Right kidney (tissue), 1 donor: Measurements from ENCODE around the gene SLC2A9.
"Not testable (repeated sequence)": the region's sequence is repeated elsewhere in the genome, so short reads cannot be mapped to it uniquely, and the experiment has no call there.

Experiments used
- DNase-seq: peaks from one replicate; pipeline ENCODE4 v3.0.0-alpha.2; 2016

Gene SLC2A9

GRCh38 chr4:9926586-9926985 is 94.7 kb downstream of the SLC2A9 start:
- DNase-seq = no peak

DNA sequence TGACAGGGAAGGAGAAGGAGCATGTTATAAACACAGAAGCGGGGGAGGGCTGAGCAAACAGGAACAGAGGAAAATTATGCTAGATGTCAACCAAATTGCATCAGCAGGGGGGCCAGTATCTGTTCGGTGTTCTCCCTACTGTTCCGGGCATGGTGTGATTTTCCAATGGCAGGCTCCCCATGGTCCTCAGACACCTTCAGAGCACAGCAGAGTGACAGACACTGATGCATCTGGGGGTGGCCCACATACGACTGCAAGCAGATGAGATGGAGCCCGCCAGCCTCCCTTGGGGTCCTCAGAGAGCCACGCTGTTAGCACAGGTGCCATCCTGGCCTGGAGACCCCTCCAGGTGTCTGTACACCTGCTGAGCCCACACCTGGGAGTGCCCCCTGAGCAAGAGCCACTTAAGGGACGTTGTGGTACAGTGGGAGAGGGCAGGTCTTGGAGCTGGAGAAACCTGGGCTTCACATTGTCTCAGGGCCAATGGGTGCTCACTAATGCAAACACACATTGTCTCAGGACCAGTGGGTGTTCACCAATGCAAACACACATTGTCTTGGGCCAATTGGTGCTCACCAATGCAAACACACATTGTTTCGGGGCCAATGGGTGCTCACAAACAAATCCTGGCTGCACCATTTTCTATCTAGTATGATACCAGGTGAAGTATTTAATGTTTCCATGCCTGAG is 95.4 kb downstream of the SLC2A9 start:
- no peak for DNase-seq

DNA sequence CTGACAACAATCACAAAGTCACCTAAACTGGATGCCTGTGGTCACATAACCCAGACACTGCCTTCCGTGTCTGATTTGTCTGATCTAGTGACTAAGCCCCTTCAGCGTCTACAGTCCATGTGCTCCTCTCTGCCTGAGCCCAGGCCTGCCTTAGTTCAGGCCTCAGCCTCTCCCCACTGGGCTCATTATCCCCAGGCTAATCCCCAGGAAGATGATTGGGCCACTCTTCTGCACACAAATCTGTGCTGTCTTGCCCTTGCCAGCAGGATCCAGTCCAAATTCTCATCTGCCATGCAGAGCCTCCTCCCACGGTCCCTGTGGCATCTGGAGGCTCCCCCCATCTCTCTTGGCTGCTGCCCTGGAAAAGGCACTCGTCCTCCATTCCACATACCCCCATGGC is 96.5 kb downstream of the SLC2A9 start:
- DNase-seq = no peak

- DNase-seq = no peak
These were observed 98.0 kb downstream of the SLC2A9 start for GRCh38 chr4:9923195-9923812.

- no peak for DNase-seq
These were observed 100.0 kb downstream of the SLC2A9 start for GRCh38 chr4:9921326-9921725.

DNA sequence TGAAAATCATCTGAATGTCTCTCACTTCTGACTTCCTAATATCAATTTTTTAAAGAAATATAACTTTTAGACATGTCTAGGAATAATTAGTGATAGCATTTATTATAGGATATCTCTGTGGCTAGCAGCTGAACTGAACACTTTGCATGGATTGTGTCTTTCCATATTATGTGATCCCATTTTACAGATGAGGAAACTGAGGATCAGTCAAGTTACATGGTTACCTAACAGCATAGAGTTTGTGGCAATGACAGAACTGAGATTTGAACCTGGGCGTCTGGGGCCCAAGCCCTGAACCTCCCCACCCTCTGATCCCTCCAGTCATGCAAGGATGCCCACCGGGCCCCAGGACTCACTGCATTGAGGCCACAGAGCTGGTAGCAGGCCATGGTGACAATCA is 101.3 kb downstream of the SLC2A9 start:
- no peak for DNase-seq

- DNase-seq = no peak
These were observed 102.2 kb downstream of the SLC2A9 start for GRCh38 chr4:9919047-9919446.

GRCh38 chr4:9918484-9918883 is 102.8 kb downstream of the SLC2A9 start:
- no peak for DNase-seq

DNA sequence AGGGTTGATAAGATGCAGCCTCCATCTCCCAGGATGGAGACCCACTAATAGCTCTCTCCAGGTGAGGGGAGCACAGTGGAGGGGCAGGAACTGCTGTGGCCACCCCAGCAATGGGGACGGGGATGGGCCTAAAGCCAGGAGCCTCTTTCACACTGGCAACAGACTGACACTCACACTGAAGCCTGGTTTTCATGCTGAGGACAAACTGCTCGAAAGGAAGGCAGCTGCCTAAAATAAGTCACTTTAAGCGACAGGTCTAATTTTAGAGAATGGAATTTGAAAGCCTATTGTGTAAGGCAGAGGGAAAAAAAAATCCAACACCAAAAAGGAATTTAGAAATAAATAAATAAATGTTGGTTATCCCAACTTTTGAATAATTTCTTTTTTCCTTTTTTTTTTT is 104.4 kb downstream of the SLC2A9 start:
- no peak for DNase-seq

- DNase-seq = no peak
These were observed 105.0 kb downstream of the SLC2A9 start for GRCh38 chr4:9916346-9916745.

DNA sequence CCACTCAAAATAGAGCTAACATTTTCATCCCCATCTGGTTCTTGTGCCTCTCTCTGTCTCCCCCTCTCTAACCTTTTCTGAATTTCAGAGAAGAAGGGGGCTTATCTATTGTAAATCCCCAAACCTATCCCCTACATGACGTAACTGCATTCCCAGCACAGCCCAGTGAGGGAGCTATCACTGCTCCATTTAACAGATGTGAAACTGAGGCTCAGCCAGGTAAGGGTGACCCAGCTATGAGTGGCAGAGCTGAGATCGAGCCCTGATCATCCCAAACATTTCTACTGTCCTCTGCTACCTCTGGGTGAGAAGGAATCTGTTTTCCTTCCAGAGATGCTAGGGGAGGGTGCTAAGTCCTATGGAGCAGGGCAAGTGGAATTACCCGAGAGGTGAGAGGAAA is 107.5 kb downstream of the SLC2A9 start:
- no peak for DNase-seq

DNA sequence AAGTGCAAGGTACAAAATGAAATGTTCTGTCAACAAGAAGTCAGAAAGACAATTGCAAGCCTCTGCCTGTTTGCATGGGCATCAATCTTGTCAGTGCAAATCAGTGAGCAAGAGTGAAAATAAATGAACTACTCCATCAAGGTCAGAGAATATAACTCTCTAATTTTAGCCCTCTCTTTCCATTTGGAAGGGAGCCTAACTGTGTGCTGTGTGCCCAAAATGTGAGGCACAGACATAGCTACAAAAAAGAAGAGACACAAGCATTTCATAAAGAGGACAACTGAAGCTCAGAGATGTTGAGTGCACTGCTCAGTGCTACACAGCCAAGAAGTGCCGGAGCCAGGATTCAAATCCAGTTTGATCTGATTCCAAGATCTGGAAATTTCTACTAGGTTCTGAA is 114.3 kb downstream of the SLC2A9 start:
- no peak for DNase-seq

GRCh38 chr4:9904976-9905587 is 116.2 kb downstream of the SLC2A9 start:
- DNase-seq = no peak

DNA sequence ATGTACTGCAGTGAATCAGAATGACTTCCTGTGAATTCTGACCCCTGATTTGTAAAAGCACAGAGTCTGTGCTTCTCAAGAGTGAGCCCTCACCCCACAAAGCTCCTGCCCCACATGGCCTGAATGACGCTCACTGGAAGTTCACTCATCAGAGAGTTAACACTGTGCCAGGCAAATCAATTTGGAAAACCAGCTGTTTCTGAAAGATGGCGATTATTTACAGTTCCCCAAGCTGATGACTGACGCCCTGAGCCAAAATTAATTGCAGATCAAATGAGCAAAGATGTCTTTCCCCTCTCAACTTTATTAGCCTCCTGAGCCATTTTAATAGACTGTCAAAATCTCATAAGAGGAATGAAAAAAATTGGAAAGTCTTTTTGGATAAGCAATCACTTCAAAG is 118.0 kb downstream of the SLC2A9 start:
- DNase-seq = no peak

- DNase-seq = no peak
These were observed 120.0 kb downstream of the SLC2A9 start for GRCh38 chr4:9901257-9901656.

DNA sequence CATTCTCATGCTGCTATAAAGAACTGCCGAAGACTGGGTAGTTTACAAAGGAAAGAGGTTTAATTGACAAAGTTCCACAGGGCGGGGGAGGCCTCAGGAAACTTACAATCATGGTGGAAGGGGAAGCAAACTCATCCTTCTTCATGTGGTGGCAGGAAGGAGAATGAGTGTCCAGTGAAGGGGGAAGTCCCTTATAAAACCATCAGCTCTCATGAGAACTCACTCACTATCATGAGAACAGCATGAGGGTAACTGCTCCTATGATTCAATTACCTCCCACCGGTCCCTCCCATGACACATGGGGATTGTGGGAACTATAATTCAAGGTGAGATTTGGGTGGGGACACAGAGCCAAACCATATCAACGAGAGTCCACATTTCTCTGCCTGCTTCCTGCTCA is 120.7 kb downstream of the SLC2A9 start:
- not testable (repeated sequence) for DNase-seq

DNA sequence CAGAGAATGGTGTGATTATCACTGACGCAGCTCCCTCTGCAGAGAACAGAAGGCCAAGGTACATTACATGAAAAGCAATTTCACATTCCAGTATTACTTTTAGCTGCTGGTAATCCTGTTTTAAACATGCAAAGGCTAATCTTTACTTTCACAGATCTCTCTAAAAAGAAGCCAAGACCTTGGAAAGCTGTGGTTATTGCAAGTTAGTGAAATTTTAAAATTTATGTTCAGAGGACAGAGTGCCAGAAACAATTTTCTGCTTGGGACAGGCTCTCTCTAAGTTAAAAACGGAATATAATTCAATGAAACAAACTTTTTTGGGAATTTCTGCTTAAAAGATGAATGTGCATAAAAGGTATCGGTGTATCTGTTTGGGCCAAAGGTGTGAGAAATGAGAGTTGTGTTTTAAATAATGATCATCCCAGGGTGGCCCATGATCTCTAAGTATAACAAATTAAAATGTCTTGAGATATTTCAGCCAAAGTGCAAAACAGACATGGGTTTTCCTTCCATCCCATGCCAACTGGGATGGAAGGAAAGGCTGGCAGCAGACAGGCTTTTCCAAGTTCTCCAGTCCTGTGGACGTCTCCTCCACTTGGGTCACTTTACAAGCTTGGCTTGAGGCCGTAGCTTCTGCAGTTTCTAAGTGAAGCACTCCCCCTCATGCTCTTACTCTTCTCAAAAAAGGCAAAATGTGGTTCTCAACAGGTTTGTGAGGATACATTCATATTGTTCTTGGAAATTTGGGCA is 121.8 kb downstream of the SLC2A9 start:
- DNase-seq = no peak

- peak; percentile 16 for DNase-seq
These were observed 122.5 kb downstream of the SLC2A9 start for GRCh38 chr4:9898596-9899305.

DNA sequence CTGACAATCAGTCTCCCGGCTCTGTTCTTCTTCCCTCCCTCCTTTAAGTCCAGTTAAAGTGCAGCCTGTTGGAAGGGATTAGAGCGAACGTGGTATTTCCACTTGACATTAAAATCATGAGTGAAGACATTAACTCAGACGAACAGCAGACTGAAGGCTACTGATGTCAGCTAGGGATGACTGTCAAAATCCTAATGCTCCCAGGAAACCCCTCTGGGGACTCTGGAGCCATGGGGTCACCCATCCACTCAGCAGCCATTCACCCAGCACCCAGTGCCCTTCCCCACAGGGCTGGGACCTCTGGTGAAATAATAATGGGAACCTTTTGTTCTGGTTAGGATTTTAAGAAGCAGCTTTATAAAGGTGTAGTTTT is 126.0 kb downstream of the SLC2A9 start:
- no peak for DNase-seq

DNA sequence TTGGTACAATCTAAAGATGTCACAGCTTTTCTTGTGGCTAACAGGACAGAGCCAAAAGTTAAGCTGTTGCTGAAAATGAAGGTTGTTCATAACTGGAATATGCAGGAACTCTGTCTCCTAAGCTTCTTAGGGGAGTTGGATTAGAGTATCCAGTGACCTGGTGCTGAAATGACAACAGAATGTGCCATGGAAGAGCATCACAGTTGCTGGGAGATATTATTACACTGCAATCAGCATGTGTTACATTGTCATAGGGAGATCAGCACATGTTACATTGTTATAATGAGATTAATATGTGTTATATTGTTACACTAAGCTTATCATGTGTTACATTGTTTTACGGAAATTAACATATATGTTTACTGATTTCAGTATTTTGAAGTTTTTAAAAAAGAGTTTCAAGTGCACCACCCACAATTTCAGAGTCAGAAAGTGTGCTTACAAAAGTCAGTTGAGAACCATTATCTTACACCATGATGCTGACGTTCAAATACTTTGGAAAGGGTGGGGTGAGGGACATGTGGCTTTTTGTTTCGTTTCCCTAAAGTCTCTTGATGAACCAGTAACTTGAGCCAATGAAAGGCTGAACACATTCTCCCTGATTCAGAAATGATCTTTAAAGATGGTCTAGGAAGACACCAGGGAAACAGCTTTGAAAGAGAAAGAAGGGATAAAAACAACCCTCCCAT is 126.5 kb downstream of the SLC2A9 start:
- DNase-seq = no peak

DNA sequence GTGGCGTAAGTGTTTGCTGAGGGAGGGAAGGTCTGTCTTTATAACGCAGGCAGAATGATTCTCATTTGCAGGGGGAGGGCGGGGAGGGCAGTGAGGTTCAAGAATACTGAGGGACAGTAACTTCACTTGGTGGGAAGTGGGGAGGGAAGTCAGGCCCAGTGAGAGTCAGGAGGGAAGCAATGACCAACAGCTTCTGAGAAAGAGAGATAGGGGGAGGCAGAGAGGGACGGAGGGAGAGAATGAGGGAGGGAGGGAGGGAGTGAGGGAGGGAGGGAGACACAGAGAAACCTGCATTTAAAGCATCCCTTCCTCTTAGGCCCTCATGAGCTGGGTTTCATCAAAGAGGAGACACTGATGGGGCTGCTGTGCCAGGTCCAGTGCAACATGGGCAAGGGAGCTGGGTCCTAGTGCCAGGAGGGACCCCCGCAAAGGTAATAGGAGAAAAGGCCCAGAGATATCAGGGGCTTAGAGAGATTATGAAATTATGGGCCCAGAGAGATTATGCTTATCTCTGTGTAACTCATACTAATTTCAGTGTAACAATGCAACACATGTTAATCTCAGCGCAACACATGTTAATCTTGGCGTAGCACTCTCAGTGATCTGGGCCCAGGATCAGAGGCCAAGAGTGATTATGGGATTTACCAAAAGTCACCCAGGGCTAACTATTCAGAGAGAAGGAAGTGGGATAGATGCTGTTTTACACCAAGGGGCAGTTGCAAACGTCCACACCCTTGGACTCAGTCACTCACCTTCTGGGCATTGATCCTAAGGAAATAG is 127.8 kb downstream of the SLC2A9 start:
- no peak for DNase-seq
